Bladder microvascular endothelial cell (primary cell): ENCODE measurements around the gene CPNE5. TPM values are rescaled to one million over a fixed set of nuclear protein-coding genes. Genes with fewer than 3 reads are reported as not detected.

Experiments
- total RNA-seq: library from RNA; depleted of rRNA; stranded (reverse); fragments of >200 nt; gene quantifications from 2 replicates; pipeline ENCODE4 v1.2.3, GENCODE V29; 2014

Gene CPNE5
- 5.8 and 18.1 TPM in 2 replicates for total RNA-seq

GRCh38 chr6:36838896-36839748 lies at the start of gene CPNE5:
Gene CPNE5 (minus strand): TSS chr6:36839444. CDS start chr6:36839377, 67 bp downstream.

GRCh38 chr6:36885461-36886401 lies 46.5 kb upstream of the CPNE5 start, which contains the start of gene C6orf89:
Gene C6orf89 (plus strand): TSS chr6:36885952. CDS start chr6:36899445, 13,493 bp downstream.

GRCh38 chr6:36874443-36875249 lies 35.4 kb upstream of the CPNE5 start, which contains the start of gene PPIL1:
Gene PPIL1 (minus strand): TSS chr6:36874803. CDS start chr6:36874772, 31 bp downstream.

GRCh38 chr6:36697481-36697903 lies 141.8 kb downstream of the CPNE5 start, which contains the start of gene RAB44:
Gene RAB44 (plus strand): TSS chr6:36697826. CDS start chr6:36704236, 6,410 bp downstream.

Other genes starting within 250 kb of the CPNE5 start
- gene SRSF3, start 245.1 kb downstream of the CPNE5 start, total RNA-seq: 186 and 256 TPM in 2 replicates
- gene CDKN1A, start 160.7 kb downstream of the CPNE5 start, total RNA-seq: 142 and 252 TPM in 2 replicates
- gene RAB44, start 141.6 kb downstream of the CPNE5 start, total RNA-seq: under 0.01 TPM in 1 of 2 replicates, not detected in the other
- 16.2 and 24.6 TPM in 2 replicates for gene PPIL1, start 35.4 kb upstream of the CPNE5 start, total RNA-seq
- 19.3 and 32.7 TPM in 2 replicates for gene C6orf89, start 46.5 kb upstream of the CPNE5 start, total RNA-seq
- 0.16 TPM in 1 of 2 replicates, not detected in the other for gene PI16, start 115.3 kb upstream of the CPNE5 start, total RNA-seq
- 176 and 245 TPM in 2 replicates for gene MTCH1, start 146.8 kb upstream of the CPNE5 start, total RNA-seq
- not detected in 2 replicates for gene FGD2, start 166.2 kb upstream of the CPNE5 start, total RNA-seq